Measurements from ENCODE around the gene FOXP1.
A peak's percentile ranks its signal among the peaks of the same experiment; 100 is the strongest.

Gene FOXP1

GRCh38 chr3:71586810-71587242, 3.3 kb upstream of the FOXP1 start:
- DNase-seq (ENCODE audit: low spot score): no peak

- no peak for DNase-seq (ENCODE audit: low spot score)
Observed at GRCh38 chr3:71585887-71586809, 2.6 kb upstream of the FOXP1 start.

GRCh38 chr3:71585131-71585530, 1.6 kb upstream of the FOXP1 start:
- no peak for DNase-seq (ENCODE audit: low spot score)

- no peak for DNase-seq (ENCODE audit: low spot score)
Observed at GRCh38 chr3:71584394-71585011, 975 bp upstream of the FOXP1 start.

- DNase-seq (ENCODE audit: low spot score): peak; percentile 53
Observed at GRCh38 chr3:71582612-71583565, 639 bp downstream of the FOXP1 start.

- DNase-seq (ENCODE audit: low spot score): peak; percentile 44
Observed at GRCh38 chr3:71582036-71582611, 1.4 kb downstream of the FOXP1 start.

GRCh38 chr3:71581457-71582035, 2.0 kb downstream of the FOXP1 start:
- peak; percentile 29 for DNase-seq (ENCODE audit: low spot score)

- DNase-seq (ENCODE audit: low spot score): no peak
Observed at GRCh38 chr3:71580636-71581456, 2.7 kb downstream of the FOXP1 start.

GRCh38 chr3:71579935-71580406, 3.6 kb downstream of the FOXP1 start:
- DNase-seq (ENCODE audit: low spot score): no peak

GRCh38 chr3:71579326-71579934, 4.1 kb downstream of the FOXP1 start:
- no peak for DNase-seq (ENCODE audit: low spot score)

GRCh38 chr3:71578054-71578751, 5.3 kb downstream of the FOXP1 start:
- DNase-seq (ENCODE audit: low spot score): no peak

GRCh38 chr3:71577011-71577410, 6.5 kb downstream of the FOXP1 start:
- DNase-seq (ENCODE audit: low spot score): no peak

GRCh38 chr3:71575433-71575832, 8.1 kb downstream of the FOXP1 start:
- DNase-seq (ENCODE audit: low spot score): no peak

GRCh38 chr3:71573181-71573580, 10.3 kb downstream of the FOXP1 start:
- no peak for DNase-seq (ENCODE audit: low spot score)

- DNase-seq (ENCODE audit: low spot score): no peak
Observed at GRCh38 chr3:71570546-71570945, 13.0 kb downstream of the FOXP1 start.

- no peak for DNase-seq (ENCODE audit: low spot score)
Observed at GRCh38 chr3:71568207-71568606, 15.3 kb downstream of the FOXP1 start.

GRCh38 chr3:71566776-71567175, 16.8 kb downstream of the FOXP1 start:
- no peak for DNase-seq (ENCODE audit: low spot score)

- no peak for DNase-seq (ENCODE audit: low spot score)
Observed at GRCh38 chr3:71565976-71566375, 17.6 kb downstream of the FOXP1 start.

- no peak for DNase-seq (ENCODE audit: low spot score)
Observed at GRCh38 chr3:71565316-71565715, 18.2 kb downstream of the FOXP1 start.
